ENCODE data around the gene RTN1. TPM values are rescaled to one million over a fixed set of nuclear protein-coding genes. Genes with fewer than 3 reads are reported as not detected.
A peak's percentile ranks its signal among the peaks of the same experiment; 100 is the strongest.

The RTN1 gene
- total RNA-seq, 6 experiments from 2014 or later: 0.37 to 1.9 (median 0.53) TPM

GRCh38 chr14:59638885-59639284, 231.7 kb downstream of the RTN1 start:
- WGBS (ENCODE audit: insufficient coverage, low coverage, low lambda C conversion rate, missing lambda C conversion rate): 50% methylated on average over 4 of the region's 4 CpGs
- H3K9me3 ChIP-seq: no peaks in the 10 kb centered on the region
- H3K4me1 ChIP-seq: no peaks in the 10 kb centered on the region
- no peak for TF ChIP-seq POLR2A (IDR thresholded peaks at IDR 0.05)
- no peak for TF ChIP-seq CTCF (IDR thresholded peaks at IDR 0.05)
- H3K4me3 ChIP-seq: no peak overlapping the region
- intact Hi-C loops (cut with DNase I): loop anchor here in 1 of 2 donors (10.0 kb wide), 1 partner anchor 266 kb away; no protein-coding TSS in a partner anchor
- H3K27me3 ChIP-seq: no peaks in the 10 kb centered on the region
- ATAC-seq (no peak), DNase-seq (no peak)
- no peak overlapping the region for H3K27ac ChIP-seq
- no peaks in the 10 kb centered on the region for H3K36me3 ChIP-seq

GRCh38 chr14:59634617-59635016, 236.0 kb downstream of the RTN1 start:
- H3K9me3 ChIP-seq: no peaks in the 10 kb centered on the region
- peaks cover 0 to 5% (median 0%) of the 10 kb centered on the region in 4 donors for H3K4me1 ChIP-seq
- no peaks in the 10 kb centered on the region for H3K36me3 ChIP-seq
- H3K4me3 ChIP-seq: no peak overlapping the region
- ATAC-seq: no peak
- WGBS (ENCODE audit: insufficient coverage, low coverage, low lambda C conversion rate, missing lambda C conversion rate): 36% methylated on average over 2 of the region's 2 CpGs
- intact Hi-C loops (cut with DNase I): loop anchor here in 1 of 2 donors (10.0 kb wide), 1 partner anchor 270 kb away; no protein-coding TSS in a partner anchor
- no peak overlapping the region for H3K27ac ChIP-seq
- no peak for DNase-seq
- TF ChIP-seq POLR2A (IDR thresholded peaks at IDR 0.05): no peak
- TF ChIP-seq CTCF (IDR thresholded peaks at IDR 0.05): no peak
- H3K27me3 ChIP-seq: peaks cover 0 to 9% of the 10 kb centered on the region in 2 donors

- intact Hi-C loops (cut with DNase I): loop anchor here in 1 of 2 donors (10.0 kb wide), 1 partner anchor 271 kb away; no protein-coding TSS in a partner anchor
- Histone ChIP-seq H3K27ac (no peak overlapping the region), H3K9me3 (no peaks in the 10 kb centered on the region), H3K27me3 (peaks cover 0 to 9% of the 10 kb centered on the region in 2 donors), H3K4me1 (peaks cover 0 to 5% (median 0%) of the 10 kb centered on the region in 4 donors), H3K4me3 (no peak overlapping the region), H3K36me3 (no peaks in the 10 kb centered on the region)
- TF ChIP-seq POLR2A (IDR thresholded peaks at IDR 0.05) (no peak), CTCF (IDR thresholded peaks at IDR 0.05) (no peak)
- no peak for DNase-seq
- ATAC-seq: no peak
- 26% methylated on average over 3 of the region's 3 CpGs for WGBS (ENCODE audit: insufficient coverage, low coverage, low lambda C conversion rate, missing lambda C conversion rate)
Observed at GRCh38 chr14:59633486-59633885, 237.1 kb downstream of the RTN1 start.

GRCh38 chr14:59632381-59632780, 238.2 kb downstream of the RTN1 start:
- Histone ChIP-seq H3K27me3 (peaks cover 0 to 9% of the 10 kb centered on the region in 2 donors), H3K4me1 (peaks cover 0 to 5% (median 0%) of the 10 kb centered on the region in 4 donors), H3K27ac (no peak overlapping the region), H3K36me3 (no peaks in the 10 kb centered on the region), H3K9me3 (no peaks in the 10 kb centered on the region), H3K4me3 (no peak overlapping the region)
- intact Hi-C loops (cut with DNase I): loop anchor here in 1 of 2 donors (10.0 kb wide), 1 partner anchor 272 kb away; no protein-coding TSS in a partner anchor
- 49% methylated on average over 3 of the region's 3 CpGs for WGBS (ENCODE audit: insufficient coverage, low coverage, low lambda C conversion rate, missing lambda C conversion rate)
- peak; percentile 76 to 86 (median 82) for ATAC-seq
- TF ChIP-seq POLR2A (IDR thresholded peaks at IDR 0.05): no peak
- TF ChIP-seq CTCF (IDR thresholded peaks at IDR 0.05): peak; percentile 52 to 65 (median 62)
- peak in 1 of 3 donors; percentile 25 for DNase-seq
